ENCODE results near the gene AKT3. TPM values are rescaled to one million over a fixed set of nuclear protein-coding genes. Genes with fewer than 3 reads are reported as not detected.

Gene AKT3
- total RNA-seq (2013), result 25.9 TPM
- polyA plus RNA-seq (1 to 10 TPM in 2 of 3 donors, under 1 TPM in 1; 0.81 to 1.7 (median 1.4) TPM), polyA minus RNA-seq (3.7 and 5.4 TPM in 2 replicates), total RNA-seq (30.3 to 104 (median 35.1) reads per million in 11 experiments)

GRCh38 chr1:243850202-243850451, at the start of gene AKT3:
Gene AKT3, minus strand, starts transcription at chr1:243850243. Its CDS starts 7,073 bp downstream, at chr1:243843170.
- no peaks in the 10 kb centered on the region for H4K20me1 ChIP-seq (ENCODE audit: insufficient read depth, low read length)
- H3K4me3 ChIP-seq (replicated peaks in 1 of 3; ENCODE audit: low read depth in 2 of 3, low read length in 3 of 3), result peak within 1 kb of the TSS; percentile 60 to 80 (median 67)
- peaks cover 0 to 6% (median 0%) of the 10 kb centered on the region in 7 donors for H3K9me3 Mint-ChIP-seq
- no peaks in the 10 kb centered on the region for H3K9me3 ChIP-seq (replicated peaks in 1 of 2; ENCODE audit: control insufficient read depth in 1 of 2, insufficient read depth in 1 of 2, low read length in 2 of 2)
- peak within 1 kb of the TSS in 6 of 7 donors; percentile 12 to 85 (median 66) for H3K27ac Mint-ChIP-seq
- no peaks in the 10 kb centered on the region for H3K36me3 ChIP-seq (replicated peaks in 1 of 2; ENCODE audit: control insufficient read depth in 1 of 2, insufficient read depth in 2 of 2, low read length in 2 of 2)
- no peaks in the 10 kb centered on the region for H3K79me2 ChIP-seq (ENCODE audit: insufficient read depth, low read length)
- H3K4me2 ChIP-seq (replicated peaks; ENCODE audit: extremely low read depth, low read length, poor library complexity, severe bottlenecking), result peak within 1 kb of the TSS; percentile 84
- peaks cover 0 to 5% of the 10 kb centered on the region in 2 donors for H3K36me3 Mint-ChIP-seq
- peaks cover 17 to 49% of the 10 kb centered on the region in 2 donors for H3K27me3 ChIP-seq (ENCODE audit: control insufficient read depth in 2 of 2, insufficient read depth in 2 of 2, low read length in 2 of 2)
- peak within 1 kb of the TSS; percentile 91 to 96 for H3K4me3 Mint-ChIP-seq
- H3K4me1 Mint-ChIP-seq, result peaks cover 14% of the 10 kb centered on the region
- 0% methylated on average over 15 of the region's 32 CpGs for WGBS (ENCODE audit: insufficient coverage)
- peak within 1 kb of the TSS; percentile 94 for H2AFZ ChIP-seq (ENCODE audit: insufficient read depth, low read depth, low read length, poor library complexity, severe bottlenecking)
- no peak for TF ChIP-seq CTCF (IDR thresholded peaks at IDR 0.05)
- peak within 1 kb of the TSS in 1 of 2 donors; percentile 56 for H3K27ac ChIP-seq (ENCODE audit: low read depth in 1 of 2, low read length in 2 of 2)
- peak within 1 kb of the TSS; percentile 72 for H3K9ac ChIP-seq (ENCODE audit: insufficient read depth, low read length, poor library complexity, severe bottlenecking)
- DNase-seq, result peak; percentile 41 to 57 (median 45)
- peaks cover 28 to 45% (median 31%) of the 10 kb centered on the region in 3 donors for H3K27me3 Mint-ChIP-seq (ENCODE audit: low read depth in 3 of 3)
- H3K4me1 ChIP-seq (ENCODE audit: control insufficient read depth in 1 of 2, insufficient read depth in 2 of 2, low read length in 2 of 2), result peaks cover 11 to 25% of the 10 kb centered on the region in 2 donors
- intact Hi-C loops (cut with micrococcal nuclease), result no loop called here

GRCh38 chr1:243898278-243898677, 48.2 kb upstream of the AKT3 start:
- Mint-ChIP-seq H3K27me3 (ENCODE audit: low read depth in 3 of 3) (peaks cover 3 to 9% (median 6%) of the 10 kb centered on the region in 3 donors), H3K9me3 (peaks cover 0 to 8% (median 0%) of the 10 kb centered on the region in 7 donors), H3K36me3 (no peaks in the 10 kb centered on the region), H3K4me3 (no peak overlapping the region), H3K4me1 (no peaks in the 10 kb centered on the region), H3K27ac (no peak overlapping the region)
- Histone ChIP-seq H3K9ac (ENCODE audit: insufficient read depth, low read length, poor library complexity, severe bottlenecking) (no peak overlapping the region), H4K20me1 (ENCODE audit: insufficient read depth, low read length) (no peaks in the 10 kb centered on the region), H3K4me2 (replicated peaks; ENCODE audit: extremely low read depth, low read length, poor library complexity, severe bottlenecking) (no peak overlapping the region), H3K9me3 (replicated peaks in 1 of 2; ENCODE audit: control insufficient read depth in 1 of 2, insufficient read depth in 1 of 2, low read length in 2 of 2) (no peaks in the 10 kb centered on the region), H3K4me3 (replicated peaks in 1 of 3; ENCODE audit: low read depth in 2 of 3, low read length in 3 of 3) (no peak overlapping the region), H3K27me3 (ENCODE audit: control insufficient read depth in 2 of 2, insufficient read depth in 2 of 2, low read length in 2 of 2) (peaks cover 6 to 7% of the 10 kb centered on the region in 2 donors), H2AFZ (ENCODE audit: insufficient read depth, low read depth, low read length, poor library complexity, severe bottlenecking) (no peak overlapping the region), H3K4me1 (ENCODE audit: control insufficient read depth in 1 of 2, insufficient read depth in 2 of 2, low read length in 2 of 2) (no peaks in the 10 kb centered on the region), H3K36me3 (replicated peaks in 1 of 2; ENCODE audit: control insufficient read depth in 1 of 2, insufficient read depth in 2 of 2, low read length in 2 of 2) (no peaks in the 10 kb centered on the region), H3K79me2 (ENCODE audit: insufficient read depth, low read length) (no peaks in the 10 kb centered on the region), H3K27ac (ENCODE audit: low read depth in 1 of 2, low read length in 2 of 2) (no peak overlapping the region)
- intact Hi-C loops (cut with micrococcal nuclease), result no loop called here
- TF ChIP-seq CTCF (IDR thresholded peaks at IDR 0.05), result no peak
- WGBS (ENCODE audit: insufficient coverage), result 100% methylated on average over 1 of the region's 2 CpGs
- DNase-seq, result no peak

Data from CD14-positive monocyte (primary cell).